SK-N-SH (cell line): ENCODE results near the gene NUP107. TPM values are rescaled to one million over a fixed set of nuclear protein-coding genes. Genes with fewer than 3 reads are reported as not detected.

Experiments
- CTCF ChIA-PET: fragments of 300-600, 350-600 bp; formaldehyde crosslinking; extraction: SDS; loops from one replicate; lab custom pipeline; 2021; lab: Yijun Ruan, JAX
- POLR2A ChIA-PET: fragments of 350-600 bp; sonication (Branson Sonifier 250); formaldehyde crosslinking; extraction: SDS; loops from one replicate; lab custom pipeline; 2020; ENCODE audit warnings: antibody characterized with exemption, inconsistent platforms; lab: Yijun Ruan, JAX
- DNase-seq: peaks from one replicate; pipeline ENCODE4 v3.0.0; 2012
- H2AFZ ChIP-seq: fragments of 200-600 bp; sonication (generic); 2 replicates; pipeline ENCODE4 v1.8.1; 2016; ENCODE audit warnings: antibody characterized with exemption, mild to moderate bottlenecking, low read depth
- H3F3A ChIP-seq: fragments of 200-600 bp; sonication (generic); replicated peaks from 2 replicates; pipeline ENCODE3; 2016; ENCODE audit warnings: antibody characterized with exemption, mild to moderate bottlenecking; ENCODE audit not compliant: insufficient read depth
- H3K27ac ChIP-seq, 2 experiments: fragments of 200-500 bp in 1 of 2; fragments of 200-600 bp in 1 of 2; sonication (Bioruptor generic) in 1 of 2; sonication (generic), shearing (Covaris generic) in 1 of 2; 2 replicates each; pipeline versions ENCODE4 v1.5.1 to v1.6.1; 2014 to 2016; ENCODE audit warnings: low read depth in 2 of 2, inconsistent platforms in 1 of 2, low read length in 1 of 2, mild to moderate bottlenecking in 1 of 2, mixed read lengths in 1 of 2
- H3K27me3 ChIP-seq: fragments of 200-600 bp; sonication (generic), shearing (Covaris generic); 2 replicates; pipeline ENCODE4 v1.6.1; 2016; ENCODE audit warnings: mixed run types; ENCODE audit not compliant: insufficient read depth
- H3K36me3 ChIP-seq, 2 experiments: fragments of 200-500 bp in 1 of 2; fragments of 200-600 bp in 1 of 2; sonication (Bioruptor generic) in 1 of 2; sonication (generic) in 1 of 2; replicated peaks in 1 of 2; 2 replicates each; pipeline versions ENCODE3 to v1.5.1; 2014 to 2016; ENCODE audit warnings: low read length in 1 of 2, mild to moderate bottlenecking in 1 of 2; ENCODE audit not compliant: insufficient read depth in 2 of 2, control insufficient read depth in 1 of 2
- H3K4me1 ChIP-seq, 2 experiments: fragments of 200-500 bp in 1 of 2; fragments of 200-600 bp in 1 of 2; sonication (Bioruptor generic) in 1 of 2; sonication (generic), shearing (Covaris generic) in 1 of 2; 2 replicates each; pipeline versions ENCODE4 v1.5.1 to v1.6.1; 2014 to 2016; ENCODE audit warnings: low read depth in 1 of 2, low read length in 1 of 2, mixed run types in 1 of 2; ENCODE audit not compliant: insufficient read depth in 2 of 2, control insufficient read depth in 1 of 2
- H3K4me2 ChIP-seq: fragments of 200-600 bp; sonication (generic), shearing (Covaris generic); 2 replicates; pipeline ENCODE4 v1.6.1; 2017; ENCODE audit warnings: mixed run types
- H3K4me3 ChIP-seq, 2 experiments: fragments of 200-500 bp in 1 of 2; fragments of 200-600 bp in 1 of 2; sonication (Bioruptor generic) in 1 of 2; sonication (generic), shearing (Covaris generic) in 1 of 2; 2 replicates each; pipeline versions ENCODE4 v1.5.1 to v1.8.1; 2014 to 2016; ENCODE audit warnings: low read depth in 2 of 2, inconsistent platforms in 1 of 2, low read length in 1 of 2, mild to moderate bottlenecking in 1 of 2, mixed read lengths in 1 of 2, moderate library complexity in 1 of 2
- H3K79me2 ChIP-seq: fragments of 200-600 bp; sonication (generic); 2 replicates; pipeline ENCODE4 v1.8.1; 2017; ENCODE audit warnings: mild to moderate bottlenecking; ENCODE audit not compliant: insufficient read depth
- H3K9ac ChIP-seq: fragments of 200-600 bp; sonication (generic); 2 replicates; pipeline ENCODE4 v1.6.1; 2017; ENCODE audit warnings: mixed run types
- H3K9me2 ChIP-seq: fragments of 200-600 bp; sonication (generic); 2 replicates; pipeline ENCODE4 v1.6.1; 2017; ENCODE audit warnings: mixed run types
- H3K9me3 ChIP-seq: fragments of 200-600 bp; sonication (generic); 2 replicates; pipeline ENCODE4 v1.6.1; 2017; ENCODE audit warnings: mixed run types, mild to moderate bottlenecking, moderate library complexity
- H4K20me1 ChIP-seq: fragments of 200-600 bp; sonication (generic); 2 replicates; pipeline ENCODE4 v1.6.1; 2017; ENCODE audit warnings: mild to moderate bottlenecking, mixed run types; ENCODE audit not compliant: insufficient read depth
- CTCF ChIP-seq: fragments of 200-600 bp; sonication (generic); IDR thresholded peaks from 2 replicates; pipeline ENCODE4 v1.6.1; 2017; ENCODE audit warnings: antibody characterized with exemption, mild to moderate bottlenecking, moderate library complexity
- ELF1 ChIP-seq: IDR thresholded peaks from 2 replicates; pipeline ENCODE4 v1.4.0; 2012
- EZH2phosphoT487 ChIP-seq: fragments of 200-600 bp; sonication (generic); IDR thresholded peaks from 2 replicates; pipeline ENCODE4 v1.6.1; 2017; ENCODE audit warnings: low read depth, mixed run types, mild to moderate bottlenecking, antibody characterized with exemption, moderate library complexity, borderline replicate concordance
- FOXJ3 ChIP-seq: sonication (generic); formaldehyde crosslinking; IDR thresholded peaks from 2 replicates; pipeline ENCODE4 v1.5.1; 2020; ENCODE audit warnings: mild to moderate bottlenecking, missing genetic modification reagents
- FOXM1 ChIP-seq: IDR thresholded peaks from 2 replicates; pipeline ENCODE4 v1.4.0; 2012; ENCODE audit warnings: low read depth, mild to moderate bottlenecking
- GABPA ChIP-seq: IDR thresholded peaks from 2 replicates; pipeline ENCODE4 v1.4.0; 2012; ENCODE audit warnings: low read depth, mild to moderate bottlenecking
- GATA2 ChIP-seq: sonication (generic); formaldehyde crosslinking; IDR thresholded peaks from 2 replicates; pipeline ENCODE4 v1.5.0; 2020; ENCODE audit warnings: mild to moderate bottlenecking, missing genetic modification reagents
- MAX ChIP-seq: IDR thresholded peaks from 2 replicates; pipeline ENCODE4 v1.4.0; 2012; ENCODE audit warnings: low read depth
- MEF2A ChIP-seq: IDR thresholded peaks from 2 replicates; pipeline ENCODE4 v1.4.0; 2012; ENCODE audit warnings: low read depth, borderline replicate concordance
- MXI1 ChIP-seq: IDR thresholded peaks from 2 replicates; pipeline ENCODE4 v1.6.1; 2012; ENCODE audit warnings: mild to moderate bottlenecking, low read depth, low read length, improper control_type of control experiment
- PBX3 ChIP-seq: IDR thresholded peaks from 2 replicates; pipeline ENCODE4; 2012
- RAD21 ChIP-seq: IDR thresholded peaks from 2 replicates; pipeline ENCODE4 v1.6.1; 2012; ENCODE audit warnings: mild to moderate bottlenecking, low read length
- RCOR1 ChIP-seq: fragments of 150-350 bp; IDR thresholded peaks from 2 replicates; pipeline ENCODE4 v1.6.1; 2017; ENCODE audit warnings: antibody characterized with exemption, low read length
- TCF12 ChIP-seq: IDR thresholded peaks from 2 replicates; pipeline ENCODE4 v1.4.0; 2012
- ZBTB33 ChIP-seq: IDR thresholded peaks from 2 replicates; pipeline ENCODE4 v1.4.0; 2012; ENCODE audit warnings: low read depth, borderline replicate concordance
- WGBS: methylation state at CpG from one replicate; pipeline ENCODE4 v1.1.6; 2017; ENCODE audit warnings: low lambda C conversion rate; 5-methylcytosine and 5-hydroxymethylcytosine counted together
- polyA plus RNA-seq, 3 experiments: library from polyadenylated mRNA; depleted of rRNA; stranded (reverse); fragments of >200 nt; gene quantifications; 2 replicates each; pipeline ENCODE4 v1.2.3, GENCODE V29; 2012

Gene NUP107
- polyA plus RNA-seq, 1 of the 3 experiments (the other 2 are of a cell fraction), result 30.9 TPM

- H4K20me1 ChIP-seq, result no peaks in the 10 kb centered on the region
- H3F3A ChIP-seq, result no peaks in the 10 kb centered on the region
- no peak overlapping the region for H3K4me2 ChIP-seq
- H3K36me3 ChIP-seq, result peaks cover 12 to 24% of the 10 kb centered on the region in 2 experiments
- no peaks in the 10 kb centered on the region for H3K9me2 ChIP-seq
- no peak for DNase-seq
- 92% methylated on average over 7 of the region's 7 CpGs for WGBS
- CTCF ChIA-PET, result no interaction called here
- no peak for TF ChIP-seq MXI1
- TF ChIP-seq RCOR1, result no peak
- TF ChIP-seq MEF2A, result no peak
- no peak for TF ChIP-seq ZBTB33
- no peak for TF ChIP-seq TCF12
- TF ChIP-seq PBX3, result no peak
- TF ChIP-seq GATA2, result no peak
- TF ChIP-seq EZH2phosphoT487, result no peak
- TF ChIP-seq FOXJ3 (CRISPR knock-in tag), result no peak
- no peak for TF ChIP-seq CTCF
- no peak for TF ChIP-seq MAX
- no peak for TF ChIP-seq GABPA
- no peak for TF ChIP-seq RAD21
- no peak for TF ChIP-seq ELF1
- TF ChIP-seq FOXM1, result no peak
- no peak overlapping the region for H2AFZ ChIP-seq
- no peaks in the 10 kb centered on the region for H3K27me3 ChIP-seq
- H3K79me2 ChIP-seq, result no peaks in the 10 kb centered on the region
- no peaks in the 10 kb centered on the region for H3K9me3 ChIP-seq
- no peak overlapping the region for H3K27ac ChIP-seq
- H3K9ac ChIP-seq, result no peak overlapping the region
- no peaks in the 10 kb centered on the region for H3K4me1 ChIP-seq
- POLR2A ChIA-PET, result no interaction called here
- H3K4me3 ChIP-seq, result no peak overlapping the region
These were observed 74.1 kb downstream of the NUP107 start for GRCh38 chr12:68760806-68761441.
